AG08395 (cell line): Measurements from ENCODE around the gene TCTN1.
A peak's percentile ranks its signal among the peaks of the same experiment; 100 is the strongest.

Experiments
- DNase-seq: peaks from one replicate; pipeline ENCODE4 v3.0.0; 2012; ENCODE audit warnings: mixed read lengths, low spot score

Gene TCTN1

DNA sequence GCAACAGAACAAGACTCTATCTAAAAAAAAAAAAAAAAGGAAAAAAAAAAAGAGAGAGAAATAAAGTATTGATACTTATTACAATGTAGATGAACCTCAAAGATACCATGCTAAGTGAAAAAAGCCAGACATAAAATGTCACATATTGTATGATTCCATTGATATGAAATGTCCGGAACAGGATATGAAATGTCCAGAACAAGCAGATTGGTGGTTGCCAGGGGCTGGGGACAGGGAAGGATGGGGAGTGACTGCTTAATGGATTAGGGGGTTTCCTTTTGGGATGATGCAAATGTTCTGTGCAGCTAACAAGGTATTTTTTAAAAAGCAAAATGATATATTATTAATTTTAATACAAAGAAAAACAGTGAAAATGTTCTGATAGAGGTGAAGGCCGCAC, 70.0 kb downstream of the TCTN1 start:
- DNase-seq: no peak

DNA sequence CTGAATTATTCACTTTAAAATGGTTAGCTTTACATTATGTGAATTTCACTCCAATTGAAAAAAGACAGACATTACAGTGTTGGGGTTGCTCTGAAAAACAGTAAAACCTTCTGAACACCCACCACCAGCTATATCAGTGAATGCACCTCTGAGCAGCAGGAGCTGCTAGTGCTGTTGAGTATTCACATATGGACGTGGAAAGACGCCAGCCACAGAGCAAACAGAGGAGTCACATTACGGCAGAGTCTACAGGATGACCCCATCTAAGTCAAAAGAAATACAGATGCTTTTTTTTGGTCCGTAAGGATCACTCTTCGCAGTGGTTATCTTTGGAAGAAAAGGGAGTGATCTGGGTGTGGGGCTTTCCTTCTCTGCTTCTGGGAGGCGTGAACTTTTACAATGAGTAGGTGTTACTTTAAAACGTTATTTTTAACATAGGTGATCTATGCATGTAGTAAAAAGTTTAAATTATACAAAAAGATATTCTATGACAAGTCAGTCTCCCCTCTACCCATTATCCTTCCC, 70.4 kb downstream of the TCTN1 start:
- DNase-seq: no peak

DNA sequence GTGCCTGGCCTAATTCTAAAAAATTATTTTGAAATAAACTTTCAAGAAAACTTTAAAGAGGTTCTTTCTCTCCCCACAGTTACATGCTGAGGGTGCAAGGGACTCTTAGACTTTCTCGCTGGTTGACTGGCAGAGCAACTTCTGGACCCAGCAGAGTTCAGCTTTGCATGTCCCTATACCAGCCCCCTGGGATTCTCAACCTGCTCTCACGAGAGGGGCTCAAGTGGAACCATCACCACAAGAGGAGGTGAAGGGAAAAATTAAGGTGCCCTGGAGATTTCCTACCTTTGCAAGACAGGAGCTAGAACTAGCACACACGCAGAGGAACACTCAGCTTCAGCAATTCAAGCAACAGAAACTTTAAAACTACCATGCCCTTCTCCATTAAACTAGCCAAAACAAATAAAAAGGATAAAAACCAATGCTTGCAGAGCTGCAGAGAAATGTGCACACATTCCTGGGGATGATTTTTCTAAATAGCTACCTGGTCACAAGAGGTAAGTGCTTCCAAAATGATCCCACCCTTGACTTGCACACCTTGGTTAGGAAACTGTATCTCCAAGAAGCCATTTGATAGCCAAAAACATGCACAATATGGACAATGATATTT, 72.5 kb downstream of the TCTN1 start:
- no peak for DNase-seq

DNA sequence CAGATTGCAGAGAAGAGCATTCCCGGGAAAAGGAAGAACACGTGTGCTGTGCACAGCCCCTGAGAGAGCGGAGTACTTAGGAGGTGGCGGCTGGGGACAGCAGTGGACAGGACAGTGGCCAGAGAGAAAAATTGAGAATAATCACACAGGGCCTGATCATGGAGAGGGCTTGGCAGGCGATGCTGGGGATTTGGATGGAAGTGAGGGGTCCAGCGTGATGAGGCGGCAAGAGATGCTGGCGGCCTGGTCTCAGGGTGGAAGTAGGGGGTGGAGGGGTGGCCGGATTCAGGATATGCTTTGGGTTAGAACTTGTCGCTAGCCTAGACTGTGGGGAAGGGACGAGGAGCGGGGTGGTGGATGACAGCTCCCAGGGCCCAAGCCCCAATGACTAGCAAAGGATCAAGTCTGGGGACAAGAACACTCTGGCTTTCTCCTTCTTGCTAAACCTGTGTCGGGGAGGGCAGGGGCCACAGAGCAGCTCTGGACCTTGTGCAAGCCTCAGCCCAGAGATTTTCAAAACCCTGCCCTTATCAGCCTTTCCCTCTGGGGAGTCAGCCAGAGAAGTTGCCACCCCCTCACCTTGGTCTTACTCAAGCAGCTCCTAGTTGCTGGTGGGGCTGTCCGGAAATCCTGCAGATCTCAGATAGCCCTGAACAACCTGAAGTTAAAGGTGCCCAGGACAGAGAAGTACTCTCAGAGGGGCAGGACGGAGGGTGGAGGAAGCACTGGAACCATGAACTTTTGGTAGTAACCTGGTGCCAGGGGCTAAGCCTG, 73.7 kb downstream of the TCTN1 start:
- no peak for DNase-seq

DNA sequence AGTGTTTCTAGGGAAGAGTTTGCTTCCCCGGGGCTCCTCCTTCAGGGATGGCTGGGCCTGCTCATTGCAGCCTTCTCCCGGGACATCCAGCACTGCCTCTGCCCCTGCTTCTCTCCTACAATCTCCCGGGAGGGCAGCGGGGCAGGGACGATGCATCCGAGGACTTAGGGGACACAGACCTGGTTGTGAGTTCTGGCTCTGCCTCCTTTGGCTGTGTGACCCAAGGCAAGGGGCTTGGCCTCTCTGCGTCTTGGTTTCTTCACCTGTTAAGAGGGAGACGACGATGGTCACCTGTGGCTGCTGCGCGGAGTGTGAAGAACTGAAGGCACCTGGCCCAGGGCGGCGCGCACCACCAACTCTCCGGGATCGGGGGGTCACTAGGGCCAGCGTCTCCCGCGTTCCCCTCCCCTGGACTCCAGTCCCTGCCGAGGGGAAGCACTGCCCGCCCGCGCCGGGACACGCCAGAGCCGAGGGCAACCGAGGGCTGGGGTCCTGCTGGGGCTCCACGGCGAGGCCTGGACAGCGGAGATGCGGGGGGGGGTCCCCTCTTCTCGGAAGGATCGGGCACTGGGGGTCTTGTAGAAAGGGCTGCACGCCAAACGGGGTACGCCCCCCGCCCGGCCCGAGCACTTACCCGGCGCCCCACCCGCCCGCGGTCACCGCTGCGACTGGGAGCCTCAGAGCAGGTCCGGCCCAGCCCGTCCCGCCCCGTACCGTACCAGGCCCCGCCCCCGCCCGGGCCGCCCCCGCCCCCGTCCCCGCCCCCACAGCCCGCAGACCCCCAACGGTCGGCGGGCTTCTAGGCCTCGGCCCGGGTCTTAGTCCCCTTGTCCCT, 74.7 kb downstream of the TCTN1 start, which contains the start of gene HVCN1:
Gene HVCN1, minus strand, starts transcription at position 670 of the 835 bp plus-strand sequence. CDS start 5,870 bp downstream, outside the sequence.
- DNase-seq: peak; percentile 67

DNA sequence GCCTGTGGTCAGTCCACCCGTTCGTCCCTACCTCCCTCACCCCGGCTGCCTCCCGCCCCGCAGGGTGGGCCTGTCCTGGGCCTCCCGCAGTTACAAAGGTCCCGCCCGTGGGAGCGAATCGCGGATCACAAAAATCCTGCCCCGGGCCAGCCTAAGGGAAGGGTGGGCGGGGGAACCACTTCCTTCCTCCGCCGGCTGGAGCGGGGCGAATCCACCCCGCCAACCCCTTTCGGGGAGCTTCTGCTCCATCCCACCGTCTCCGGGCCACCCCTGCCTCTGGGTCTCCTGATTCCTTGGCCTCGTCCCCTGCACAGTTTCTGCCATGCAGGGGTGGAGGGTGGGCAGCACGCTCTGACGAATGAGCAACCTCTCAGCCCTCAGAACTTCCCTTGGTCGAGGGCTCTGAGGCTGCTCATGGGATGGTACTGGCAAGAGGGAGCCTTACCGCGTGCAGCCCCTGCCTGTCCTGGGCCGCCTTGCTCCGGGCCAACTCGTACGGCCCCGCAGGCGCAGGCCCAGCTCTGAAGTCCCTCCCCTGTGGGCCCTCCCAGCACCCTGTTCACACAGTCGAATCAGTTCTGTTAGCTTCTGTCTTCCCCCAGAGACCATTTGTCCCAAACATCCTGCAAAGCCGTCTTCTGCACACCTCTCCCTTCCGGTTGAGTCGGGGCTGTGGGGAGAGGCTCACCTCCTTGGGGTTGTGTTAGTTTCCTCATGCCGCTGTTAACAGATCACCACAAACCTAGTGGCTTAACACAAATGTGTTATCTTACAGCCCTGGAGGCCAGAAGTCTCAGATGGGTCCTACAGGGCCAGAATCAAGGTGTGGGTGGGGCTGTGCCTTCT, 75.6 kb downstream of the TCTN1 start:
- DNase-seq: peak; percentile 48

DNA sequence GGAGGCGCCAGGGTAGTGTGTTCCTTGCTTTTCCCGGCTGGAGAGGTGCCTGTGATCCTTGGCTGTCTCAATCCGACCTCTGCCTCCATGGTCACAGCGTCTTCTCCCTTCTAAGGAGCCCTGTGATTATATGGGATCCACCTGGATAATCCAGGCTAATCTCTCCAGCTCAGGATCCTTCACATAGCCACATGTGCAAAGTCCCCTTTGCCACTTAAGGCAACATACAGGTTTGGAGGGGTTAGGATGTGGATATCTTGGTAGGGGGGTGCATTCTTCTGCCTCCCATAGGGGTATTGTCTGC, 76.2 kb downstream of the TCTN1 start:
- no peak for DNase-seq

DNA sequence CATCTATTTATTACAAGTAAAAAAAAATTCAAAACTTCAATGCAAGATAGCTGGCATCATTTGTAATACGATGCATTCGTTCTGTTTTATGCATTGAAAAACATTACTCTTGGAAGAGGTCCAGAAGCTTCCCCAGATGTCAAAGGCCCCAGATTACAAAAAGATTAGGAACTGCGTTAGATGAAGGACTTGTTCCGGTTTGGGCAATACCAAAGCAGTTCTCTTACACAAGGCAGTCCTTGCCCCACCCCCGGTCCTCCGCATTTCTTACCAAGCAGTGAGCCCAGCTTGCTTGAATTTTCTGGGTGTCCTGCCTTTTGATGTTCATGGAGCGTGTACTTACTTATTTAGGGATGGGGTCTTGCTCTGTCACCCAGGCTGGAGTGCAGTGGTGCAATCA, 79.8 kb downstream of the TCTN1 start:
- no peak for DNase-seq

DNA sequence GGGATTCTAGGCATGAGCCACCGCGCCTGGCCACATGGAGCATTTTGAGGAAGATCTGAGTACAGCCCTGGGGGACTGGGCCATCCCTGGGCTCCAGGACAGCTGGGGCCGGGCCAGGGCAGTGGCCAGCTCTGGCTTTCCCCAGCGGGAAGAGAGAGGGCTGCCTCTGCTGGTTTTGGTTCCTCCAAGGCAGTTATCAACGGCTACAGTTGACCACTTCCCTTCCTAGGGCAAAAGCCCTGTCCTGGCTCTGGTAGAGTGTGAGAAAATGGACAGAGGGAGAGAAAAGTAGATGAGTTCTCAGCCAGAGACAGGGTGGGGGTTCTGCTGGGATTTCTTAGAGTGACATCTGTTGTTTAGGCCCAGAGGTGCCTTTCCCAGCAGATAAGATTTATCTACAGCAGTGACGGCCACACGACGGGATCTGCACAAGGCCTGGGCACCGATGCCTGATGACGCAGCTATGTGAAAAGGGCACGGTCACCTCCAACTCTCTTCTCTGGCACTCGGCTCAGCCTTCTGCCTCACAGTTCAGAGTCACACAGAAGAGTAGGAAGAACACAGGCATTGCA, 80.5 kb downstream of the TCTN1 start:
- DNase-seq: no peak

DNA sequence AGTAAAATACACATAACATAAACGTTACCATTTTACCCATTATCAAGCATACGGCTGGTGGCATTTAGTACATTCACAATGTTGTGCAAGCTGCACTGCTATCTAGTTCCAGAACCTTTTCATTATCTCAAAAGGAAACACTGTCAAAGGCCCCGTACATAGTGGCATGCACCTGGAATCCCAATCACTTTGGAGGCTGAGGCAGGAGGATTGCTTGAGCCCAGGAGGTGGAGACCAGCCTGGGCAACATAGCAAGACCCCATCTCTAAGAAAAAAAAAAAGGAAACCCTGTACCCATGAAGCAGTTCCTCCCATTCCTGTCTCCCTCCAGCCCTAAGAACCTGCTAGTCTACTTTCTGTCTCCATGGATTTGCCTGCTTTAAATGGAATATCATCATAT, 82.4 kb downstream of the TCTN1 start:
- no peak for DNase-seq

DNA sequence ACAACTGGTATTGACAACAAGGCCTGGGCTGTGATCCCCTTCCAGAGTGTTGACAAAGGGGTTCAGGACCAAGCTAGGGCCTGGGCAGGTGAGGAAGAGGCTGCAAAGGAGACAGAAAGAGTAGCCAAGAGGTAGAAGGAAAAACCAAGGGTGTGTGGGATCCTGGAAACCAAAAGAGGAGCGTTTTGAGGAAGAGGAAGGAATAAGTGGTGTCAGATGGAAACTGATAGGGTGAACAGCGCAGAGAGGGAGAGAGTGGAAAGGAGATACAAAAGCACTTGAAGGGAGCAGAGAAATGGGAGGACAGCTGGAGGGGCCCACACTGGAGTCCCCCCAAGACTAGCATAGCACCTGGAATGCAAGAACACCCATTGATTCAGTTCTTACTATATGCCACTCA, 83.3 kb downstream of the TCTN1 start:
- no peak for DNase-seq

DNA sequence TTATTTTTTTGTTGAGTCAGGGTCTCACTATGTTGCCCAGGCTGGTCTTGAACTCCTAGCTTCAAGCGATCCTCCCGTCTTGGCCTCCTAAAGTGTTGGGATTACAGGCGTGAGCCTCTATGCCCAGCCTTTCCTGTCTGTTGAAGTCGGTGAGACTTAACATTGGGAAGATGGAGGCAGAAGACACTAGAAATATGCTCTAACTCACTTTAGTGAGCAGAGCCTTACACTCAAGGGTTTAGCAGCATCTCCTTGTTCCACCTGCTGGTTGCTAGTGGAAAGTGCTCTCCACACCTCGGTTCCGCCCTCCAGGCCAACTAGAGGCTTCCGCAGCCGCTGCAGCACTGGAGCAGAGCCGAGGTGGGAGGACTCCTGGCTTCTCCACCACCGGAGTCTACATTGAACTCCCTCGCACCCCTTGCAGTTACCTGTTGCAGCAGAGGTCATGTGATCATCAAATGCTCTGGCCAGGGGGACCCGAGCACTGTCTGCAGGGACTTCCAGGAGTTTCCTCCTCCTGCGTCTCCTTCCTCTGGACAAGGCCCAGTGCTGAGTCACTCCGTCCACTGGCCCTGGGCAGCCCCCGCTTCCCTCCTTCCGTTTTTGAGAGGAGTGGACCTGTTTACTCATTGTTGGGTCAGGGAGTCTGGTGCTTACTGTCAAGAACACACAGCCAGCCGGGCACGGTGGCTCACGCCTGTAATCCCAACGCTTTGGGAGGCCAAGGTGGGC, 84.4 kb downstream of the TCTN1 start:
- DNase-seq: peak; percentile 57
